GM12892 (cell line): Measurements from ENCODE around the gene SLC41A1.

Experiments
- POLR2A ChIP-seq: IDR thresholded peaks from 2 replicates; pipeline ENCODE4 v1.6.1; 2011; ENCODE audit warnings: low read depth, low read length, control low read depth
- POLR2AphosphoS5 ChIP-seq: IDR thresholded peaks from 2 replicates; pipeline ENCODE4 v1.6.1; 2011; ENCODE audit warnings: low read depth, low read length, control low read depth
- TAF1 ChIP-seq: IDR thresholded peaks from 2 replicates; pipeline ENCODE4 v1.6.1; 2011; ENCODE audit warnings: low read depth, mild to moderate bottlenecking, control low read depth, low read length, borderline replicate concordance

- TF ChIP-seq POLR2AphosphoS5 (no peak), POLR2A (no peak), TAF1 (no peak)
Measured at GRCh38 chr1:205792481-205792881, 20.5 kb downstream of the SLC41A1 start.
